Effector memory CD4-positive, alpha-beta T cell (primary cell): ENCODE data around the gene CASKIN2.
"Not testable (repeated sequence)": the region's sequence is repeated elsewhere in the genome, so short reads cannot be mapped to it uniquely, and the experiment has no call there.

Source experiments
- DNase-seq, 3 donors: peaks; one replicate each; pipeline ENCODE4 v3.0.0-alpha.2; 2020
- H3K27ac ChIP-seq: 2 replicates; pipeline ENCODE4 v1.7.0; 2013; ENCODE audit warnings: mild to moderate bottlenecking, low read length, moderate library complexity; ENCODE audit not compliant: insufficient read depth, poor library complexity, severe bottlenecking
- H3K27me3 ChIP-seq: replicated peaks from 2 replicates; pipeline ENCODE4 v1.7.0; 2013; ENCODE audit warnings: mild to moderate bottlenecking, low read length; ENCODE audit not compliant: insufficient read depth, control insufficient read depth, poor library complexity, severe bottlenecking
- H3K36me3 ChIP-seq: 2 replicates; pipeline ENCODE4 v1.7.0; 2013; ENCODE audit warnings: mild to moderate bottlenecking, low read length, moderate library complexity; ENCODE audit not compliant: control insufficient read depth, insufficient read depth
- H3K4me1 ChIP-seq: 2 replicates; pipeline ENCODE4 v1.7.0; 2013; ENCODE audit warnings: low read length, mild to moderate bottlenecking; ENCODE audit not compliant: control insufficient read depth, insufficient read depth, poor library complexity, severe bottlenecking
- H3K4me3 ChIP-seq: 2 replicates; pipeline ENCODE4 v1.7.0; 2013; ENCODE audit warnings: low read length, low read depth, mild to moderate bottlenecking; ENCODE audit not compliant: insufficient read depth, poor library complexity, severe bottlenecking
- H3K9me3 ChIP-seq: 2 replicates; pipeline ENCODE4 v1.7.0; 2013; ENCODE audit warnings: mild to moderate bottlenecking, low read length, moderate library complexity; ENCODE audit not compliant: control insufficient read depth

CASKIN2 gene

DNA sequence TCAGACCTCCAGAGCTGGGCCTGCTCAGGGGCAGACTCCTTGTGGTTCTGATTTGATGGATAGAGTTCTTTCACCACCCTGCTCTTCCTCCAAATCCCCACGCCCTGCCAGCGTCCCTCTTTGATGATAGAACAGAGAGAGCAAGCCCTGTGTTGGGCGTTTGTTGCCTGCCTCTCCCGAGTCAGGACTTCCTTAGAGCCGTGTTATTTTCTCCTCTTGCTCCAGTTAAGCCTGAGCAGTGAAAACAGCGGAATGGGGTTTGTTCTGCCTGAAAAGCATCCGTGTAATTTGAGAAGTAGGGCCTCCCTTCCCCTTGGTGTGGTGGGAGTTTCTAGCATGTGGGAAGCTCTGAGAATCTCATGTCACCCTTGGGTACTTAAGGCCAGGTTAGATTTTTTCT lies 36.8 kb downstream of the CASKIN2 start:
- H3K4me3 ChIP-seq, result no peak overlapping the region
- H3K36me3 ChIP-seq, result peaks cover 9% of the 10 kb centered on the region
- no peak overlapping the region for H3K27ac ChIP-seq
- no peaks in the 10 kb centered on the region for H3K9me3 ChIP-seq
- no peak for DNase-seq
- H3K4me1 ChIP-seq, result no peaks in the 10 kb centered on the region
- no peaks in the 10 kb centered on the region for H3K27me3 ChIP-seq

DNA sequence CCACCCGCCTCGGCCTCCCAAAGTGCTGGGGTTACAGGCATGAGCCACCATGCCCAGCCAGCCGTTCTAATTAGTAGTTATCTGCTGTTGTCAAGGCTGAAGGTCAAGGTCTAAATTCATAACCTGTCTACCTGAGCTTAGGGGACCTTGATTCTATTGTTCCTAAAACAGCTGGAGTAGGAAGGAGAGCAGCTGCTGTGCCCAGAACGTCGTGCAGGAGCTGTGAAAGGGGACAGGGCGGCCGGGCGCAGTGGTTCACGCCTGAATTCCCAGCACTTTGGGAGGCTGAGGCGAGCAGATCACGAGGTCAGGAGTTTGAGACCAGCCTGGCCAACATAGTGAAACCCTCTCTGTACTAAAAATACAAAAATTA lies 37.9 kb downstream of the CASKIN2 start:
- not testable (repeated sequence) for H3K4me1 ChIP-seq

DNA sequence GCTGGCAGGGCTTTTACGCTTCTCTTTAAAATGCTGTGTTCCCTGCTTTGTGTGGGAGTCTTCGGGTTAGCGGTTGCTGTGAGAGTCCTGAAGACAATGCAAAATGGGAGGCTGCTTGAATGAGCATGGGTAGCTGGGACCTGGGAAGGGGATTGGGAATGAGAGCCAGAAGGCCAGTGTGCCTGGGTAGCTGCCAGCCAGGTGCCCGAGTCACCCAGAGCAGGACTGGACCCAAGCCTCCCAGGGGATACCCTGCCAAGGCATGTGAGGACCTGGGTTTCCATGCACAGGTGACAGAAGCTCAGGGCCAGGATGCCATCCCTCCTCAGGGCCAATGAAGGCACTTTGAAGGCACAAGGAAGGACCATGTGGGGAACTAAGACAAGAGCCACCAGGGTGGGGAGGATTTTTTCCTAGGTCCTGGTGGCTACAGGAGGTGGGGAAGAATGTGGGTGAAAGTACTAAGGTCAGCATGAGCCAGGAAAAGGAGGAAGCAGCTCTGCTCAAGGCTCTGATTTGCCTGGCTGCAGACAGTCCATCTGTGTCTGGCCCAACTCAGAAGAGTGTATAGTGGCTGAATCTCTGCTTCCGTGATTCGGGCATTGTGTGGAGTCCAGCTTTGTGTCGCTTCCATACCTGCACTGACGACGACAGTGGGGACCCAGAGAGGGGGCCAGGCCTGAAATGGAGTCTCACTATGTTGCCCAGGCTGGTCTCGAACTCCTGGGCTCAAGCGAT lies 38.4 kb downstream of the CASKIN2 start:
- Histone ChIP-seq H3K4me1 (no peaks in the 10 kb centered on the region), H3K9me3 (no peaks in the 10 kb centered on the region), H3K36me3 (peaks cover 22% of the 10 kb centered on the region), H3K27me3 (no peaks in the 10 kb centered on the region), H3K27ac (no peak overlapping the region), H3K4me3 (no peak overlapping the region)
- DNase-seq, result no peak

More for the DNA sequence above, 37.9 kb downstream of the CASKIN2 start:
- H3K4me3 ChIP-seq, H3K27ac ChIP-seq, H3K27me3 ChIP-seq, DNase-seq, H3K9me3 ChIP-seq: not testable (repeated sequence)
- peaks cover 16% of the 10 kb centered on the region for H3K36me3 ChIP-seq

DNA sequence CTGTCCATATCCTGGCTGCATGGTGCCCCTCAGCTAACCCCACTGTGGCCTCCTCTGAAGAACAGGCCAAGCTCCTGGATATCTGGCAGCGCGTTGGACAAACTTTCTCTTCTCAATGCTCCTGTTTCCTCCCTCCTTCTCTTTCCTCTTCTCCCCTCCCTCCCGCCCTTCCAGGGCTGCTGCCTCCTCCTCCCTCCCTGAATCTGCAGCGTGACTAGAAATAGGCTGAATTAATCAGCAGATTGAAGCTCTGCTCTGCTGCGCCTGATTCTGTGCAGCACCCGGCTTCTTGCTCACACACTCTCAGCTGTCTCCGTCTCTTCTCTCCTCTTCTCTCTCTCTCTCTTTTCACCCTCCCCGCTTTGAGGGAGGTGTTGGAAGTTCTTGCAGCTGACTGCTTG lies 39.1 kb downstream of the CASKIN2 start:
- peaks cover 23% of the 10 kb centered on the region for H3K36me3 ChIP-seq
- H3K4me3 ChIP-seq, result no peak overlapping the region

DNA sequence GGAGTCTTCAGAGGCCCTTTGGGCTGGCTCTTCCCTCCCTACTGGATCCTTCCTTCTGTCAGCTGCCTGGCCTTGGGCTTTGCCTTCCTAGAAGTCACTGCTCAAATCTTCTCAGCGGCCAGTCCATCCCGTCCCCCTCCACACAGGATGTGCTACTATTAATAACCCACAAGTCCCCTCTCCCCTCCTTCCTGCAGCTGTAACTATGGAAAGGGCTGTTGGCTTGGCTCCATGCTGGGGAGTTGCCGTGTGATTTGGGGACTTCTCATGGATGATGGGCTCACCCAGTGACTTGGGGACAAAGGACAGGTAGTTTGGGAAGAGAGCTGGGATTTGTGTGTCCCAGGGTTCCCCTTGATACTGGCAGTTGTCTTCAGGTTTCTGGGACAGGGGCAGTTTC lies 39.5 kb downstream of the CASKIN2 start:
- Histone ChIP-seq H3K4me3 (no peak overlapping the region), H3K27ac (no peak overlapping the region)

More for the DNA sequence above, 39.1 kb downstream of the CASKIN2 start:
- no peak for DNase-seq
- no peaks in the 10 kb centered on the region for H3K9me3 ChIP-seq
- no peaks in the 10 kb centered on the region for H3K27me3 ChIP-seq
- H3K27ac ChIP-seq, result no peak overlapping the region
- H3K4me1 ChIP-seq, result no peaks in the 10 kb centered on the region

DNA sequence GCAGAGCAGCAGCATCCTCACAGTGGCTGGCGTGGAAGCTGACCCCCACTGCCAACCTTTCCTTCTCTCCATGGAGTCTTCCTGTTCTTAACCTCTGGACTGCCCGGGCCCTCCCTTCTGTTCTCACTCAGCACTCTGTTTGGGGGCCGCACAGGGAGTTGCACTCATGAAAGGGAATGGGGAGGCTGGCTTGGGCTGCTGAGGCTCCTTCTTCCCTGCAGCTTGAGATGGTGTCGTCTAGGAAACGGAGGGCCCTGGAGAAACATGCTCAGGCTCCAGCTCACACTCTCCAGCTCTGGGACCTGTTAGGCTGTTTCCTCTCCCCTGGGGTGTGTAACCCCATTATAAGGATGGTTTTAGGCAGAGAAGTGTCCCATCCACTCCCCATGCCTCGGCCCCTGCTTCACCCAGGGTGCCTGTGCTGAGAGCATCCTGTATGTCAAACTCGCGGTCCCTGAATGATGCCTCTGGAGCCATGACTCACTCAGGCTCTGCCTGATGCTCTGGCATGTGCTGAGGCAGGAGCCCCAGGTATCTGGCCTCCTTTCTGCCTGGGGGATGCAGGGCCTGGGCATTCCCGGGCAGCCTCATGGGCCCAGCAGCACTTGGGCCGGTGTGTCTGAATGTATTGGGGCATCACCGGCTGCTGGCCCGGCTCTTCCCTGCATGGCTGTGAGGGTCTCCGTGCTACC lies 40.0 kb downstream of the CASKIN2 start:
- DNase-seq, result no peak
- no peaks in the 10 kb centered on the region for H3K27me3 ChIP-seq
- no peaks in the 10 kb centered on the region for H3K4me1 ChIP-seq
- peaks cover 23% of the 10 kb centered on the region for H3K36me3 ChIP-seq
- H3K27ac ChIP-seq, result no peak overlapping the region
- H3K4me3 ChIP-seq, result no peak overlapping the region
- H3K9me3 ChIP-seq, result no peaks in the 10 kb centered on the region

More for the DNA sequence above, 39.5 kb downstream of the CASKIN2 start:
- DNase-seq, result no peak
- Histone ChIP-seq H3K4me1 (no peaks in the 10 kb centered on the region), H3K9me3 (no peaks in the 10 kb centered on the region), H3K36me3 (peaks cover 23% of the 10 kb centered on the region), H3K27me3 (no peaks in the 10 kb centered on the region)

DNA sequence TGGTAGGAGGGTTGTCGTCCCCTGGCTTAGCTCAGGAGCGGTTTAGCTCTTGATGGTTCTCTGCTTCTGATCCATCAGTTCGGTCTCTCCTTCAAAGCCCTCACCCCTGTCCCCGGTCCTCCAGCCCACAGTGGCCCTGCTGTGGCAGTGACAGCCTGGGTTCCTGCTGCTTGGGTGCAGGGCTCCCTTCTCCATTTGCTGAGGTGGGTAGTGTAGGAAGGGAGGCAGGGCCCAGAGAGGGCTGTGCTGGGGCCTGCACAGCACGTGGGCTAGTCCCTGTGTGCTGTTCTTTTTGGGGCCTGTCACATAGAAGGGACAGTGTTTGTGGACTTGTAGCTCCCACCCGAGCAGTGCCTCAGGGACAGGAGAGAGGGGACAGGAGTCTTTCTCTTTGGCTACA lies 40.6 kb downstream of the CASKIN2 start:
- Histone ChIP-seq H3K36me3 (peaks cover 23% of the 10 kb centered on the region), H3K4me1 (no peaks in the 10 kb centered on the region)

DNA sequence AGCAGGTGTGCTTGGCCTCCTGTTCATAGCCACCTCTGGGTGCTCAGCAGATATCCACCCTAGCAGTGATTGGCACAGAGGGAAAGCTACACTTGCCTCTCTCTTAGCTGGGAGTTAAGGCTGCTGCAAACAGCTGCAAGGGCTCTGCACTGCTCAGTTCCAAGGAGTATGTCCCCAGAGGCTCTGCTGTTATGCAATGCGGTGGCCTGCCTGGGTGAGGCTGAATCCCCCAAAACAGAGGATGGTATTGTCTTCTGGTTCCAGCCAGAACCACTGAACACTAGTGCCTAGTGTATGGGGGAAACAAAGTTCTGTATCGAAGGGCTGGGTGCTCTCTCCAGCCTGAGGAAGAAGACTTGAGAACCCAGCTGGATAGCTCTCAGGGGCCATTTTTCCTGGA lies 42.1 kb downstream of the CASKIN2 start:
- Histone ChIP-seq H3K36me3 (peaks cover 23% of the 10 kb centered on the region), H3K4me3 (no peak overlapping the region), H3K4me1 (no peaks in the 10 kb centered on the region), H3K27ac (no peak overlapping the region), H3K27me3 (no peaks in the 10 kb centered on the region), H3K9me3 (no peaks in the 10 kb centered on the region)
- DNase-seq, result no peak

More for the DNA sequence above, 40.6 kb downstream of the CASKIN2 start:
- H3K4me3 ChIP-seq, result no peak overlapping the region
- H3K27me3 ChIP-seq, result no peaks in the 10 kb centered on the region
- H3K9me3 ChIP-seq, result no peaks in the 10 kb centered on the region
- no peak for DNase-seq
- H3K27ac ChIP-seq, result no peak overlapping the region

DNA sequence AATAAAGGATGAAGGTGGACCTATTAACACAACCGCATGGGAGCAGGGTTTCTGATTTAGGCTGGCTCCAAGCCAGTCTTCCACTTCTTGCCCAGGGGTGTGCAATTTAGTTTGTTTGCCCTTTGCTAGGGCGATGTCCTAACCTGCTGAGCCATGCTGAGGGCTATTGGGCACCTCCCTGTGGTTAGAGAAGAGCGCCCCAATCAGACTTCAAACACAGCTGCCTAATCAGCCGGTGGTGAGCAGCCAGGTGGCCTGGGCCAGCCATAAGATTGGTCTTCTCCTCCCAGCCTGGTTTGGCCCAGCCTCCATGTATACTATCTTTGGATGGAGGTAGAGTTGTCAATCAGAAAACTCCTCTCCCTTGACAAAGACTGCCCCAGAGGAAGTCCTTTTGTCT lies 43.2 kb downstream of the CASKIN2 start:
- no peaks in the 10 kb centered on the region for H3K4me1 ChIP-seq
- peaks cover 23% of the 10 kb centered on the region for H3K36me3 ChIP-seq

DNA sequence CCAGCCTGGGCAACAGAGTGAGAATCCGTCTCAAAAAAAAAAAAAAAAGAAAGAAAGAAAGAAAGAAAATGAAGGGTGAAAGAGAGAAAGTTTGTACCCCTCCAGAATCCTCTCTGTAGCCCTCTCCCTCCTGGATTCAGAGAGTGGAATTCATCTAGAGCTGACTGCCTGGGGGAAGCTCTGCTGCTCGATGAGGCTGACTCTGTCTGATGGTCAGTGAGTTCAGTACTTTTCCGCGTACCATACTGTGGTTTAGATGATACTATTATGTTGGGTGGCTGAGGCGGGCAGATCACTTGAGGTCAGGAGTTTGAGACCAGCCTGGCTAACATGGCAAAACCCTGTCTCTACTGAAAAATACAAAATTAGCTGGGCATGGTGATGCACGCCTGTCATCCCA lies 44.1 kb downstream of the CASKIN2 start:
- no peaks in the 10 kb centered on the region for H3K27me3 ChIP-seq
- no peak overlapping the region for H3K4me3 ChIP-seq
- DNase-seq, result no peak
- H3K9me3 ChIP-seq, result no peaks in the 10 kb centered on the region
- no peaks in the 10 kb centered on the region for H3K4me1 ChIP-seq
- peaks cover 19% of the 10 kb centered on the region for H3K36me3 ChIP-seq
- no peak overlapping the region for H3K27ac ChIP-seq

More for the DNA sequence above, 43.2 kb downstream of the CASKIN2 start:
- Histone ChIP-seq H3K4me3 (no peak overlapping the region), H3K27me3 (no peaks in the 10 kb centered on the region), H3K27ac (no peak overlapping the region), H3K9me3 (no peaks in the 10 kb centered on the region)
- no peak for DNase-seq
